Suprapubic skin (tissue), 4 donors: Measurements from ENCODE around the gene PRPF19. TPM values are rescaled to one million over a fixed set of nuclear protein-coding genes. Genes with fewer than 3 reads are reported as not detected.

Experiments
- DNase-seq, 2 donors: peaks; one replicate each; pipeline ENCODE4 v3.0.0-alpha.2; 2019; ENCODE audit warnings: low spot score in 2 of 2
- H3K27ac ChIP-seq: fragments of 200-600 bp; sonication (generic); one replicate; pipeline ENCODE4 v1.5.1; 2019
- H3K27me3 ChIP-seq: fragments of 200-600 bp; sonication (generic); one replicate; pipeline ENCODE4 v1.5.1; 2019
- H3K36me3 ChIP-seq: fragments of 200-600 bp; sonication (generic); one replicate; pipeline ENCODE4 v1.5.1; 2019
- H3K4me1 ChIP-seq: fragments of 200-600 bp; sonication (generic); one replicate; pipeline ENCODE4 v1.5.1; 2019
- H3K4me3 ChIP-seq: fragments of 200-600 bp; sonication (generic); one replicate; pipeline ENCODE4 v1.5.1; 2019; ENCODE audit warnings: mild to moderate bottlenecking
- H3K9me3 ChIP-seq: fragments of 200-600 bp; sonication (generic); one replicate; pipeline ENCODE4 v1.5.1; 2019
- EP300 ChIP-seq: sonication (generic); formaldehyde crosslinking; IDR thresholded peaks from one replicate; pipeline ENCODE4 v1.6.1; 2017; ENCODE audit warnings: antibody characterized with exemption
- POLR2A ChIP-seq, 2 donors: fragments of 450-650 bp; IDR thresholded peaks; one replicate each; pipeline ENCODE4 v1.6.1; 2017; ENCODE audit warnings: antibody characterized with exemption in 2 of 2, mild to moderate bottlenecking in 2 of 2, moderate library complexity in 2 of 2
- POLR2AphosphoS5 ChIP-seq, 3 donors: sonication (generic); formaldehyde crosslinking; IDR thresholded peaks; one replicate each; pipeline ENCODE4 v1.6.1; 2017; ENCODE audit warnings: antibody characterized with exemption in 3 of 3
- WGBS: methylation state at CpG from one replicate; pipeline ENCODE4 v1.1.5; 2018; 5-methylcytosine and 5-hydroxymethylcytosine counted together
- total RNA-seq, 4 donors: library from RNA; depleted of rRNA; stranded (reverse); fragments of >200 nt; gene quantifications; one replicate each; pipeline ENCODE4 v1.1.0, GENCODE V29; 2016
- TF ChIP-seq, protein P1 (sequence below), 2 donors: fragments of 200-600 bp in 1 of 2; fragments of 450-650 bp in 1 of 2; sonication (generic) in 1 of 2; IDR thresholded peaks; one replicate each; pipeline ENCODE4 v1.5.1; 2016 to 2019; ENCODE audit warnings: antibody characterized with exemption in 2 of 2, mild to moderate bottlenecking in 1 of 2, moderate library complexity in 1 of 2

Gene PRPF19
- total RNA-seq, 4 donors from 2014 or later = 101 to 153 (median 116) TPM

- H3K4me1 ChIP-seq = peaks cover 39% of the 10 kb centered on the region
- H3K27ac ChIP-seq = no peak overlapping the region
- H3K9me3 ChIP-seq = no peaks in the 10 kb centered on the region
- no peak for DNase-seq
- peaks cover 7% of the 10 kb centered on the region for H3K27me3 ChIP-seq
- TF ChIP-seq, protein P1, sequence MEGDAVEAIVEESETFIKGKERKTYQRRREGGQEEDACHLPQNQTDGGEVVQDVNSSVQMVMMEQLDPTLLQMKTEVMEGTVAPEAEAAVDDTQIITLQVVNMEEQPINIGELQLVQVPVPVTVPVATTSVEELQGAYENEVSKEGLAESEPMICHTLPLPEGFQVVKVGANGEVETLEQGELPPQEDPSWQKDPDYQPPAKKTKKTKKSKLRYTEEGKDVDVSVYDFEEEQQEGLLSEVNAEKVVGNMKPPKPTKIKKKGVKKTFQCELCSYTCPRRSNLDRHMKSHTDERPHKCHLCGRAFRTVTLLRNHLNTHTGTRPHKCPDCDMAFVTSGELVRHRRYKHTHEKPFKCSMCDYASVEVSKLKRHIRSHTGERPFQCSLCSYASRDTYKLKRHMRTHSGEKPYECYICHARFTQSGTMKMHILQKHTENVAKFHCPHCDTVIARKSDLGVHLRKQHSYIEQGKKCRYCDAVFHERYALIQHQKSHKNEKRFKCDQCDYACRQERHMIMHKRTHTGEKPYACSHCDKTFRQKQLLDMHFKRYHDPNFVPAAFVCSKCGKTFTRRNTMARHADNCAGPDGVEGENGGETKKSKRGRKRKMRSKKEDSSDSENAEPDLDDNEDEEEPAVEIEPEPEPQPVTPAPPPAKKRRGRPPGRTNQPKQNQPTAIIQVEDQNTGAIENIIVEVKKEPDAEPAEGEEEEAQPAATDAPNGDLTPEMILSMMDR (IDR thresholded peaks at IDR 0.05) = no peak
- TF ChIP-seq POLR2AphosphoS5 (IDR thresholded peaks at IDR 0.05) = no peak
- TF ChIP-seq EP300 = no peak
- no peak for TF ChIP-seq POLR2A (IDR thresholded peaks at IDR 0.05)
- WGBS = 88% methylated on average over 2 of the region's 5 CpGs
- H3K36me3 ChIP-seq = peaks cover 35% of the 10 kb centered on the region
- no peak overlapping the region for H3K4me3 ChIP-seq
Measured at GRCh38 chr11:60923326-60923725, 16.9 kb upstream of the PRPF19 start.

DNA sequence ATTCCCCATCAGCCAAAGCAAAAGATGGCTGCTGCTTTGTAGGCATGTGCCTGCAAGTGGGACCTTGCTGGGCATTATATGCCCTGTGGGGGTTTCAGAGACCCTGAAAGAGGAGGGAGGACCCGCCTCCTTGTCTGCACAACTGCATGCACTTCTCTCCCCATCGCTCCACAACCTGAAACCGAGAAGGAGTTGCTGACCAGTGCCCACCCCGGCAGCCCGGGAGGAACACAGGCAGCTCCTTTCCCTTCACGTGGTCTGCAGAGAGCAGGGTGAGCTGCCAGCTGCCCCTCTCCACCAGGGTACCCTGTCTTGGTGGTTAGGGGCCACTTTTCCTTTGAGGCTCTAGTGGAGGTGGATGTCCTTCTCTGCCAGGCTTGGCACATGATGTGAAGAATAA is 16.5 kb upstream of the PRPF19 start:
- no peak for TF ChIP-seq POLR2AphosphoS5 (IDR thresholded peaks at IDR 0.05)
- no peak for TF ChIP-seq POLR2A (IDR thresholded peaks at IDR 0.05)
- H3K36me3 ChIP-seq = peaks cover 35% of the 10 kb centered on the region
- DNase-seq = peak in 1 of 2 donors; percentile 26
- H3K9me3 ChIP-seq = no peaks in the 10 kb centered on the region
- H3K27ac ChIP-seq = no peak overlapping the region
- 95% methylated on average over 5 of the region's 6 CpGs for WGBS
- peaks cover 7% of the 10 kb centered on the region for H3K27me3 ChIP-seq
- no peak overlapping the region for H3K4me3 ChIP-seq
- H3K4me1 ChIP-seq = peaks cover 43% of the 10 kb centered on the region

DNA sequence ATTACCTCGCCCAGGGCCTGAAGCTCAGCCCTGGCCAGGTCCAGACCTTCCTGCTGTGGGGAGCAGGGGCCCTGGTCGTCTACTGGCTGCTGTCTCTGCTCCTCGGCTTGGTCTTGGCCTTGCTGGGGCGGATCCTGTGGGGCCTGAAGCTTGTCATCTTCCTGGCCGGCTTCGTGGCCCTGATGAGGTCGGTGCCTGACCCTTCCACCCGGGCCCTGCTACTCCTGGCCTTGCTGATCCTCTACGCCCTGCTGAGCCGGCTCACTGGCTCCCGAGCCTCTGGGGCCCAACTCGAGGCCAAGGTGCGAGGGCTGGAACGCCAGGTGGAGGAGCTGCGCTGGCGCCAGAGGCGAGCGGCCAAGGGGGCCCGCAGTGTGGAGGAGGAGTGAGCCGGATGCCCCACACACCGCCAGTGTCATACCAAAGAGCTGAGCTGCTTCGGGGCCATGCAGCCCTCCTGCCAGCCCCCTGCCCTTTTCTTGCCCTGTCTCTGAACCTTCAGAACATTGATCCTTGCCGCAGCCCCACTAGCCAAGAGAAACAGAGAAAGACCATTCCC is 15.5 kb upstream of the PRPF19 start:
- Histone ChIP-seq H3K4me3 (no peak overlapping the region), H3K36me3 (peaks cover 35% of the 10 kb centered on the region), H3K9me3 (no peaks in the 10 kb centered on the region), H3K27me3 (peaks cover 7% of the 10 kb centered on the region), H3K27ac (no peak overlapping the region), H3K4me1 (peaks cover 53% of the 10 kb centered on the region)
- TF ChIP-seq, protein P1 (IDR thresholded peaks at IDR 0.05) = no peak
- no peak for TF ChIP-seq POLR2A (IDR thresholded peaks at IDR 0.05)
- no peak for TF ChIP-seq EP300
- TF ChIP-seq POLR2AphosphoS5 (IDR thresholded peaks at IDR 0.05) = no peak
- 85% methylated on average over 21 of the region's 23 CpGs for WGBS
- peak in 1 of 2 donors; percentile 50 for DNase-seq

DNA sequence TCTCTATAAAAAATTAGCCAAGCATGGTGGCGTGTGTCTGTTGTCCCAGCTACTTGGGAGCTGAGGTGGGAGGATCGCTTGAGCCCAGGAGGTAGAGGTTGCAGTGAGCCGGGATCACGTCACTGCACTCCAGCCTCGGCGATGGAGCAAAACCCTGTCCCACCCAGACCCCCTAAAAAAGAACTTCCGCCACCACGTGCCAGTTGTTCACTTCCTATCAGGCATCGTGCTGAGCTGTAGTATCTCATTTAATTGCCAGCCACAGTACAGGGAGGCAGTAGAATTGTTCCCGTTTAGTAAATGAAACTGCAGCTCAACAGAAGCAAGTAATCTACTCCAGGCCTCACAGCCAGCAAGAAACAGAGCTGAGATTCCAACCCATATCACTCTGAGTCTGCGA is 14.9 kb upstream of the PRPF19 start:
- peaks cover 59% of the 10 kb centered on the region for H3K4me1 ChIP-seq
- 90% methylated on average over 11 of the region's 11 CpGs for WGBS
- peak in 1 of 2 donors; percentile 46 for DNase-seq

DNA sequence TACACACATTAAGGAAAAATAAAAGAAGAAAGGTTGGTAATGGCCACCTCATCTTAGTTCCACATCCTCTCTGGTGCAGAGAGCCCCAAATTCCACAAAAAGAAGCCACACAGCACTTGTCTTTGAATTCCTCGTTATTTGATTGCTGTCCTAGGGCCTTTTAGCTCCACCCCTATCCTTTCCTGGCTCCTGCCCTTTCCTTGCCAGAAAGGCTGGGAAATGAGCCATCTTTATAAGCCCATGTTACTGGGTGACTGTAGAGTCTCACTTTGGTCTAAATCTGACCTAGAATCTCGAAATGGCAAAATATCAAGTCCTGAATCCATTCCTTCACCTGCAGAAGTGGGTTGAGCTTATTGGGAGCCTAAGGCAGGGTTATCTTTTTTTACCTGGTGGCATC is 13.6 kb upstream of the PRPF19 start:
- H3K9me3 ChIP-seq = no peaks in the 10 kb centered on the region
- H3K27ac ChIP-seq = no peak overlapping the region
- peaks cover 64% of the 10 kb centered on the region for H3K4me1 ChIP-seq
- no peak for TF ChIP-seq POLR2A (IDR thresholded peaks at IDR 0.05)
- TF ChIP-seq, protein P1 (IDR thresholded peaks at IDR 0.05) = no peak
- H3K27me3 ChIP-seq = peaks cover 6% of the 10 kb centered on the region
- no peak overlapping the region for H3K4me3 ChIP-seq
- H3K36me3 ChIP-seq = peaks cover 35% of the 10 kb centered on the region
- WGBS = 48% methylated on average over 2 of the region's 2 CpGs
- DNase-seq = no peak

More for the DNA sequence above, 14.9 kb upstream of the PRPF19 start:
- Histone ChIP-seq H3K4me3 (no peak overlapping the region), H3K27ac (no peak overlapping the region), H3K36me3 (peaks cover 35% of the 10 kb centered on the region), H3K27me3 (peaks cover 7% of the 10 kb centered on the region), H3K9me3 (no peaks in the 10 kb centered on the region)
- TF ChIP-seq POLR2AphosphoS5 (IDR thresholded peaks at IDR 0.05) (no peak), EP300 (no peak), POLR2A (IDR thresholded peaks at IDR 0.05) (no peak)
- TF ChIP-seq, protein P1 (IDR thresholded peaks at IDR 0.05) = no peak

DNA sequence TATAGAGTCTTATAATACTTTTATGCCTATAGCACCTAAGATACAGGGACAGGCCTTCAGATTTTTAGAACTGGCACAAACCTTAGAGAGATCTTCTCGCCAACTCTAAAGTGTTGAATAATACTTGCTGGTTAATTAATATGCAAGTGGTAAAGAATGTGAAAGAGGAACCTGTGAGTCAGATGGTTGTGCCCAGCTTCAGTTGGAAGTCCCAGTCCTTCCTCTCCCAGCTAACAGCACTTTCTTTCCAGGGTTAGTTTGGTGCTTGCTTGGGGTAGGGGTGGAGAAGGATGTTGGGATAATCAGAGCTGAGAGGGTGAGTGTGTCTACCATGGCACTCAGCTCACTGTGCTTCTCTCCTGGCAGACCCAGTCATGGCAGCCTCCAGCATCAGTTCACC is 12.9 kb upstream of the PRPF19 start:
- H3K36me3 ChIP-seq = peaks cover 35% of the 10 kb centered on the region
- 59% methylated on average over 1 of the region's 1 CpG for WGBS
- TF ChIP-seq EP300 (no peak), POLR2AphosphoS5 (IDR thresholded peaks at IDR 0.05) (no peak), POLR2A (IDR thresholded peaks at IDR 0.05) (no peak)
- TF ChIP-seq, protein P1 (IDR thresholded peaks at IDR 0.05) = no peak
- no peak for DNase-seq
- H3K27ac ChIP-seq = no peak overlapping the region
- no peaks in the 10 kb centered on the region for H3K9me3 ChIP-seq
- no peaks in the 10 kb centered on the region for H3K27me3 ChIP-seq
- H3K4me1 ChIP-seq = peaks cover 64% of the 10 kb centered on the region
- no peak overlapping the region for H3K4me3 ChIP-seq
